Tibial nerve (tissue), 4 donors: Measurements from ENCODE around the gene ABHD17B. TPM values are rescaled to one million over a fixed set of nuclear protein-coding genes. Genes with fewer than 3 reads are reported as not detected.

Source experiments
- DNase-seq, 2 donors: peaks; one replicate each; pipeline ENCODE4 v3.0.0-alpha.2; 2019; ENCODE audit warnings: low spot score in 2 of 2
- H3K27ac ChIP-seq, 4 donors: fragments of 200-600 bp; sonication (generic) in 3 of 4; one replicate each; pipeline ENCODE4 v1.5.1; 2017 to 2019; ENCODE audit warnings: mild to moderate bottlenecking in 1 of 4
- H3K27me3 ChIP-seq, 2 donors: fragments of 200-600 bp; sonication (generic) in 1 of 2; one replicate each; pipeline versions ENCODE4 v1.5.1 to v1.6.0; 2017 to 2019
- H3K36me3 ChIP-seq, 3 donors: fragments of 200-600 bp; sonication (generic); one replicate each; pipeline ENCODE4 v1.5.1; 2018 to 2019
- H3K4me1 ChIP-seq, 4 donors: fragments of 200-600 bp; sonication (generic) in 3 of 4; one replicate each; pipeline ENCODE4 v1.5.1; 2017 to 2019
- H3K4me3 ChIP-seq, 4 donors: fragments of 200-600 bp; sonication (generic) in 3 of 4; one replicate each; pipeline ENCODE4 v1.5.1; 2017 to 2019; ENCODE audit warnings: mild to moderate bottlenecking in 1 of 4, moderate library complexity in 1 of 4
- H3K9me3 ChIP-seq, 4 donors: fragments of 200-600 bp; sonication (generic) in 3 of 4; one replicate each; pipeline ENCODE4 v1.5.1; 2017 to 2019
- CTCF ChIP-seq, 5 experiments: fragments of 200-600 bp in 3 of 5; fragments of 450-650 bp in 2 of 5; sonication (generic) in 3 of 5; IDR thresholded peaks; one replicate each; pipeline ENCODE4 v1.5.1; 2016 to 2019; ENCODE audit warnings: antibody characterized with exemption in 5 of 5, mild to moderate bottlenecking in 3 of 5, moderate library complexity in 2 of 5
- EP300 ChIP-seq, 2 donors: sonication (generic); formaldehyde crosslinking; IDR thresholded peaks; one replicate each; pipeline ENCODE4 v1.6.1; 2017; ENCODE audit warnings: antibody characterized with exemption in 2 of 2, mild to moderate bottlenecking in 1 of 2
- POLR2A ChIP-seq, 2 donors: fragments of 450-650 bp; IDR thresholded peaks; one replicate each; pipeline ENCODE4 v1.6.1; 2017; ENCODE audit warnings: antibody characterized with exemption in 2 of 2, mild to moderate bottlenecking in 2 of 2, moderate library complexity in 2 of 2
- WGBS, 2 donors: methylation state at CpG; one replicate each; pipeline ENCODE4 v1.1.5; 2018; 5-methylcytosine and 5-hydroxymethylcytosine counted together
- total RNA-seq, 4 donors: library from RNA; depleted of rRNA; stranded (reverse); fragments of >200 nt; gene quantifications; one replicate each; pipeline ENCODE4 v1.1.0, GENCODE V29; 2016

The ABHD17B gene
- total RNA-seq, 4 donors from 2014 or later: 10.5 to 23.8 (median 18.3) TPM

GRCh38 chr9:71924576-71924975 is 13.6 kb upstream of the ABHD17B start:
- H3K36me3 ChIP-seq: peaks cover 0 to 12% (median 0%) of the 10 kb centered on the region in 3 donors

GRCh38 chr9:71921190-71921814 is 10.3 kb upstream of the ABHD17B start:
- H3K4me1 ChIP-seq: peaks cover 0 to 10% (median 2%) of the 10 kb centered on the region in 4 donors
- H3K9me3 ChIP-seq: no peaks in the 10 kb centered on the region
- peaks cover 0 to 13% (median 0%) of the 10 kb centered on the region in 3 donors for H3K36me3 ChIP-seq
- H3K27me3 ChIP-seq: no peaks in the 10 kb centered on the region
- no peak overlapping the region for H3K27ac ChIP-seq
- H3K4me3 ChIP-seq: no peak overlapping the region
- no peak for DNase-seq
- TF ChIP-seq POLR2A (IDR thresholded peaks at IDR 0.05): no peak
- TF ChIP-seq CTCF (IDR thresholded peaks at IDR 0.05): no peak

More at GRCh38 chr9:71924576-71924975, 13.6 kb upstream of the ABHD17B start:
- peaks cover 0 to 10% (median 2%) of the 10 kb centered on the region in 4 donors for H3K4me1 ChIP-seq
- H3K27ac ChIP-seq: no peak overlapping the region
- no peaks in the 10 kb centered on the region for H3K9me3 ChIP-seq
- no peak overlapping the region for H3K4me3 ChIP-seq
- no peak for DNase-seq
- no peaks in the 10 kb centered on the region for H3K27me3 ChIP-seq
- TF ChIP-seq CTCF (IDR thresholded peaks at IDR 0.05): no peak
- TF ChIP-seq EP300 (IDR thresholded peaks at IDR 0.05): no peak
- TF ChIP-seq POLR2A (IDR thresholded peaks at IDR 0.05): no peak

DNA sequence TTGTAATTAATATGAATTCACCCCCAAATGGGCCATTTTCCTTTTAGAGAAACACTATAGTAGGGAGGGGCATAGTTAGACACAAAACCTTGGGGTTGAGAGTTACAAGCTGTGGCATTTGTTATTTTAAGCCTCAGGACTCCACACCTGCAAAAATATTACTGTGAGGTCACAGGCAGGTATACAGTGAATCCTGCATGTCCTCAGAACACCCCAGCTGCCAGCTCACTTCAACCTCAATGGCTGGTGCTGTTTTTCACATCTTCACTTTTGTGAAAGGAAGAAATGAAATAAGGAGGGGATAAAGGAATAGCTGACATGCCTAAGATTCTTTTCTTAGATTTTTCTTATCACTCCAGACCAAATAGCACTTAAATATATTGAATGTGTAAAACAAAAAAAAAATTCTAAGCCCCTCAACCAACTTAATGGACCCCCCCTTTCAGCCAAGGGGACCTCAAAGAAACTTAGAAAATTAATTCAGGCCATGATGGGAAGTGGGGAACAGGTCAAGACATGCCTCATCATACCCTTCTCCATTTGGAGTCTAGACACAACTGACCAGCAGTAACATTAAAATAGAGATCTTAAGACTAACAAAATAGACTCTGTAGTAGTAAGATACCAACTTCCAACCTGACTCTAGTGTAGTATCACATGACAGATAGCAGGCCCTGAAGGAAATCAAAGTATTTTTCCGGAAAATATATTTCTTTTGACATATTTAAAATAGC is 9.6 kb upstream of the ABHD17B start:
- Histone ChIP-seq H3K4me1 (peaks cover 0 to 4% (median 2%) of the 10 kb centered on the region in 4 donors), H3K27me3 (no peaks in the 10 kb centered on the region), H3K27ac (no peak overlapping the region), H3K4me3 (no peak overlapping the region), H3K36me3 (peaks cover 0 to 13% (median 0%) of the 10 kb centered on the region in 3 donors), H3K9me3 (no peaks in the 10 kb centered on the region)
- TF ChIP-seq EP300 (IDR thresholded peaks at IDR 0.05) (no peak), POLR2A (IDR thresholded peaks at IDR 0.05) (no peak), CTCF (IDR thresholded peaks at IDR 0.05) (no peak)
- WGBS, 2 donors: 68 to 74% methylated on average over 1 of the region's 1 CpG
- DNase-seq: no peak

DNA sequence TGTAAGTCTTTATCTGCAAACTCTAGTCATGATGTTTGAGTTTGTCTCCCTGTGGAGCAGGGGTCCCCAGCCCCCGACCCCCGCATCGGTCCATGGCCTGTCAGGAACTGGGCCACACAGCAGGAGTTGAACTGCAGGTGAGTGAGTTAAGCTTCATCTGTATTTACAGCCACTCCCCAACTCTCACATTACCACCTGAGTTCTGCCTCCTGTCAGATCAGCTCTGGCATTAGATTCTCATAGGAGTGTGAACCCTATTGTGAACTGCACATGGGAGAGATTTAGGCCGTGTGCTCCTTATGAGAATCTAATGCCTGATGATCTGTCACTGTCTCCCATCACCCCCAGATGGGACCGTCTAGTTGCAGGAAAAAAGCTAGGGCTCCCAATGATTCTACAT is 7.4 kb upstream of the ABHD17B start:
- Histone ChIP-seq H3K27ac (no peak overlapping the region), H3K36me3 (peaks cover 0 to 13% (median 0%) of the 10 kb centered on the region in 3 donors), H3K4me3 (no peak overlapping the region), H3K9me3 (no peaks in the 10 kb centered on the region), H3K4me1 (peaks cover 0 to 8% (median under 1%) of the 10 kb centered on the region in 4 donors), H3K27me3 (no peaks in the 10 kb centered on the region)
- no peak for DNase-seq
- 96% methylated on average over 5 of the region's 5 CpGs for WGBS, 2 donors
- TF ChIP-seq EP300 (IDR thresholded peaks at IDR 0.05) (no peak), CTCF (IDR thresholded peaks at IDR 0.05) (no peak), POLR2A (IDR thresholded peaks at IDR 0.05) (no peak)

DNA sequence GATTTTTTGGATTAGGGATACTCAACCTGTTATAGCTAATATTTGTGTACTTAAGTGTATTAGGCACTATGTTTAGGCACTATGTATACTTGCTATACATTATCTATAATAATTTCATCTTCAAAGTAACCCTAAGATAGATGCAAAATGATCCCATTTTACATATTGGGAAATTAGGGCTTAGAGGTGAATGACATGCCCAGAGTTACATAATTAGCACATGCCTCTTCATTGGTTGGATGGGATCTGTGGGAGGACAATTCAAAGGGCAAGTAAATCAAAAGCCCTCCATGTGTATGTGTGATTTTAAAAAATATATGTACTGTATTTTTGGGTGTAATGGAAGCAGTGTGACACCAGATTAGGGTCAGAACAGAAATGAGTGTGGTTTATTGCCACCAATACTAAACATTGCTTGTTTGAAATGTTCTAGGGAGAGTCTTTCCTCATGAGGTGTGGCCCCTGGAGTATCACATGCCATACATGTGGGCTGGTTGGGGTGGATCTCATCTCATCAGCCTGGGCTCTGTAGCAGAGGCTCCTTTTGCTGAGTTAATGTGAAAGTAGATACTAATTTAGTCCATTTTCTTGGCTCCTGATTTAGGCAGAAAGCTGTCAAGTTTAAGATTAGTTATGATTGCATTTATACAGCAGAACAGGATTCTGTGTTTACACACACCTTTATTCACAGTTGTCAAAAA is 6.0 kb upstream of the ABHD17B start:
- Histone ChIP-seq H3K4me1 (peaks cover 0 to 22% (median 11%) of the 10 kb centered on the region in 4 donors), H3K27me3 (no peaks in the 10 kb centered on the region), H3K36me3 (peaks cover 0 to 5% (median 0%) of the 10 kb centered on the region in 3 donors), H3K9me3 (no peaks in the 10 kb centered on the region), H3K27ac (no peak overlapping the region), H3K4me3 (no peak overlapping the region)
- DNase-seq: no peak
- TF ChIP-seq EP300 (IDR thresholded peaks at IDR 0.05) (no peak), POLR2A (IDR thresholded peaks at IDR 0.05) (no peak), CTCF (IDR thresholded peaks at IDR 0.05) (no peak)
